H1 (cell line): Measurements from ENCODE around the gene BNC1. TPM values are rescaled to one million over a fixed set of nuclear protein-coding genes. Genes with fewer than 3 reads are reported as not detected.

Experiments used
- CTCF ChIA-PET: fragments of 300-600 bp; sonication (Branson Sonifier 250); formaldehyde crosslinking; loops from one replicate; lab custom pipeline; 2021; ENCODE audit not compliant: partially characterized antibody; lab: Charles Lee
- POLR2A ChIA-PET: fragments of 300-600 bp; sonication (Branson Sonifier 250); formaldehyde crosslinking; loops from one replicate; lab custom pipeline; 2021; ENCODE audit warnings: inconsistent platforms; ENCODE audit not compliant: partially characterized antibody; lab: Charles Lee
- DNase-seq, 2 experiments: peaks; one replicate each; pipeline versions ENCODE4 v3.0.0 to v3.0.0-alpha.2; 2010 to 2022; ENCODE audit warnings: low spot score in 2 of 2, low read depth in 1 of 2, mixed read lengths in 1 of 2
- FAIRE-seq: peaks from 2 replicates; lab custom pipeline; 2011; peaks lifted over from hg19 to GRCh38; lab: Jason Lieb, UNC
- H2AFZ ChIP-seq: 2 replicates; pipeline ENCODE4 v1.8.1; 2012; ENCODE audit warnings: low read length, inconsistent platforms
- H2AK5ac ChIP-seq: 2 replicates; pipeline ENCODE4 v1.6.1; 2013; ENCODE audit warnings: low read depth, low read length
- H2BK120ac ChIP-seq: replicated peaks from 2 replicates; pipeline ENCODE3; 2013; ENCODE audit warnings: low read depth, low read length, inconsistent platforms
- H2BK12ac ChIP-seq: 2 replicates; pipeline ENCODE4 v1.6.1; 2013; ENCODE audit warnings: low read depth, low read length
- H2BK15ac ChIP-seq: 2 replicates; pipeline ENCODE4 v1.6.1; 2013; ENCODE audit warnings: low read length
- H2BK20ac ChIP-seq: 2 replicates; pipeline ENCODE4 v1.6.1; 2013; ENCODE audit warnings: low read length
- H2BK5ac ChIP-seq: 2 replicates; pipeline ENCODE4 v1.6.1; 2013; ENCODE audit warnings: low read depth, low read length
- H3K14ac ChIP-seq: 2 replicates; pipeline ENCODE4 v1.6.1; 2013; ENCODE audit warnings: inconsistent platforms; ENCODE audit not compliant: insufficient read length
- H3K18ac ChIP-seq: 2 replicates; pipeline ENCODE4 v1.6.1; 2013; ENCODE audit warnings: low read length; ENCODE audit errors: extremely low read depth
- H3K23ac ChIP-seq: 2 replicates; pipeline ENCODE4 v1.6.1; 2013; ENCODE audit warnings: inconsistent platforms; ENCODE audit not compliant: insufficient read length
- H3K23me2 ChIP-seq: 2 replicates; pipeline ENCODE4 v1.6.1; 2013; ENCODE audit warnings: low read depth, low read length
- H3K27ac ChIP-seq: 2 replicates; pipeline ENCODE4 v1.6.1; 2011; ENCODE audit warnings: low read depth, low read length, inconsistent platforms
- H3K27me3 ChIP-seq, 4 experiments: replicated peaks in 1 of 4; 1 replicate in 1 of 4; 2 replicates in 3 of 4; pipeline versions ENCODE4 v1.6.1 to v1.8.1; 2011 to 2013; ENCODE audit warnings: low read length in 3 of 4, mild to moderate bottlenecking in 3 of 4, inconsistent platforms in 2 of 4, mixed read lengths in 2 of 4, moderate library complexity in 1 of 4; ENCODE audit not compliant: control insufficient read depth in 3 of 4, insufficient read depth in 3 of 4; ENCODE audit errors: extremely low read depth in 1 of 4
- H3K36me3 ChIP-seq, 4 experiments: 2 replicates each; pipeline versions ENCODE4 v1.6.1 to v1.8.1; 2011 to 2013; ENCODE audit warnings: mild to moderate bottlenecking in 4 of 4, low read length in 3 of 4, moderate library complexity in 2 of 4, control low read depth in 1 of 4, inconsistent platforms in 1 of 4; ENCODE audit not compliant: insufficient read depth in 4 of 4, control insufficient read depth in 2 of 4
- H3K4ac ChIP-seq: replicated peaks from 2 replicates; pipeline ENCODE3; 2013; ENCODE audit warnings: low read length, low read depth, mixed read lengths, inconsistent platforms; ENCODE audit not compliant: insufficient read length
- H3K4me1 ChIP-seq, 4 experiments: replicated peaks in 1 of 4; 1 replicate in 1 of 4; 2 replicates in 3 of 4; pipeline versions ENCODE4 v1.6.1 to v1.8.1; 2011 to 2013; ENCODE audit warnings: low read length in 3 of 4, inconsistent platforms in 2 of 4, mixed read lengths in 1 of 4; ENCODE audit not compliant: insufficient read depth in 4 of 4, control insufficient read depth in 3 of 4
- H3K4me2 ChIP-seq, 2 experiments: 2 replicates each; pipeline versions ENCODE4 v1.6.1 to v1.8.1; 2011 to 2013; ENCODE audit warnings: low read depth in 2 of 2, low read length in 2 of 2, control low read depth in 1 of 2, inconsistent platforms in 1 of 2, mild to moderate bottlenecking in 1 of 2; ENCODE audit not compliant: insufficient read depth in 1 of 2
- H3K4me3 ChIP-seq, 4 experiments: fragments of 200-600, 300-600 bp in 1 of 4; sonication (generic), shearing (Covaris generic), sonication (Bioruptor Twin) in 1 of 4; 2 replicates each; pipeline versions ENCODE4 v1.5.1 to v1.8.1; 2011 to 2016; ENCODE audit warnings: low read length in 4 of 4, low read depth in 3 of 4, control low read depth in 2 of 4, inconsistent platforms in 2 of 4, mild to moderate bottlenecking in 2 of 4, mixed read lengths in 1 of 4, moderate library complexity in 1 of 4; ENCODE audit not compliant: insufficient read depth in 2 of 4; ENCODE audit errors: extremely low read depth in 1 of 4
- H3K56ac ChIP-seq: replicated peaks from 2 replicates; pipeline ENCODE3; 2013; ENCODE audit warnings: low read depth, mild to moderate bottlenecking, mixed read lengths, low read length, inconsistent platforms; ENCODE audit not compliant: insufficient read length
- H3K79me1 ChIP-seq: 2 replicates; pipeline ENCODE4 v1.6.1; 2013; ENCODE audit warnings: low read depth, low read length, control low read depth
- H3K79me2 ChIP-seq, 2 experiments: 2 replicates each; pipeline versions ENCODE4 v1.6.1 to v1.8.1; 2012 to 2013; ENCODE audit warnings: low read length in 2 of 2, mild to moderate bottlenecking in 2 of 2, inconsistent platforms in 1 of 2; ENCODE audit not compliant: insufficient read depth in 2 of 2, control insufficient read depth in 1 of 2
- H3K9ac ChIP-seq, 4 experiments: replicated peaks in 1 of 4; 1 replicate in 1 of 4; 2 replicates in 3 of 4; pipeline versions ENCODE4 v1.6.1 to v1.8.1; 2011 to 2013; ENCODE audit warnings: low read depth in 3 of 4, low read length in 3 of 4, control low read depth in 2 of 4, mild to moderate bottlenecking in 2 of 4, moderate library complexity in 2 of 4, inconsistent platforms in 1 of 4; ENCODE audit errors: extremely low read depth in 1 of 4
- H3K9me3 ChIP-seq, 2 experiments: 2 replicates each; pipeline versions ENCODE4 v1.6.1 to v1.8.1; 2012 to 2013; ENCODE audit warnings: mild to moderate bottlenecking in 2 of 2, moderate library complexity in 2 of 2, control low read depth in 1 of 2, inconsistent platforms in 1 of 2, low read depth in 1 of 2, low read length in 1 of 2, mixed read lengths in 1 of 2; ENCODE audit not compliant: insufficient read depth in 2 of 2
- H4K20me1 ChIP-seq, 2 experiments: replicated peaks in 1 of 2; 2 replicates each; pipeline versions ENCODE3 to v1.8.1; 2011 to 2013; ENCODE audit warnings: inconsistent platforms in 2 of 2, low read length in 2 of 2, mild to moderate bottlenecking in 1 of 2; ENCODE audit not compliant: insufficient read depth in 2 of 2, control insufficient read depth in 1 of 2
- H4K5ac ChIP-seq: 2 replicates; pipeline ENCODE4 v1.6.1; 2013; ENCODE audit warnings: low read length, low read depth, mixed read lengths, inconsistent platforms; ENCODE audit not compliant: insufficient read length
- H4K8ac ChIP-seq: 2 replicates; pipeline ENCODE4 v1.8.0; 2013; ENCODE audit warnings: mild to moderate bottlenecking, moderate library complexity, low read length, inconsistent platforms; ENCODE audit not compliant: insufficient read depth; ENCODE audit errors: extremely low read depth
- H4K91ac ChIP-seq: replicated peaks from 2 replicates; pipeline ENCODE3; 2013; ENCODE audit warnings: low read length, mixed read lengths, inconsistent platforms; ENCODE audit not compliant: insufficient read length
- KDM5A ChIP-seq: fragments of 200-600 bp; IDR thresholded peaks from 2 replicates; pipeline ENCODE4 v1.7.1; 2012; ENCODE audit warnings: mild to moderate bottlenecking, low read length, inconsistent platforms, mixed read lengths
- POLR2AphosphoS5 ChIP-seq: IDR thresholded peaks from 2 replicates; pipeline ENCODE4 v1.6.1; 2011; ENCODE audit warnings: low read depth, low read length
- SIN3A ChIP-seq, 2 experiments: IDR thresholded peaks in 1 of 2; conservative IDR thresholded peaks in 1 of 2; 2 replicates each; pipeline ENCODE4 v1.6.1; 2011 to 2012; ENCODE audit warnings: low read length in 2 of 2, improper control_type of control experiment in 1 of 2, low read depth in 1 of 2, mild to moderate bottlenecking in 1 of 2
- SP4 ChIP-seq: IDR thresholded peaks from 2 replicates; pipeline ENCODE4 v1.6.1; 2012; ENCODE audit warnings: low read length, inconsistent platforms
- TBP ChIP-seq: IDR thresholded peaks from 2 replicates; pipeline ENCODE4 v1.6.1; 2011; ENCODE audit warnings: low read depth, low read length, improper control_type of control experiment
- YY1 ChIP-seq: IDR thresholded peaks from 2 replicates; pipeline ENCODE4 v1.6.1; 2011; ENCODE audit warnings: low read depth, mild to moderate bottlenecking, low read length
- ZNF274 ChIP-seq: IDR thresholded peaks from 2 replicates; pipeline ENCODE4 v1.7.0; 2012; ENCODE audit warnings: low read length, borderline replicate concordance; ENCODE audit errors: extremely low read depth
- WGBS, 2 experiments: shearing (Covaris generic) in 1 of 2; methylation state at CpG; one replicate each; pipeline versions ENCODE4 v1.1.6 to v1.1.7; 2013 to 2015; ENCODE audit warnings: low lambda C conversion rate in 2 of 2, mixed read lengths in 2 of 2, inconsistent platforms in 1 of 2, low coverage in 1 of 2, missing lambda C conversion rate in 1 of 2; ENCODE audit not compliant: insufficient replicate concordance in 2 of 2, insufficient coverage in 1 of 2, insufficient read length in 1 of 2; ENCODE audit errors: extremely low coverage in 1 of 2, missing lambda C conversion rate in 1 of 2; 5-methylcytosine and 5-hydroxymethylcytosine counted together
- polyA plus RNA-seq, 7 experiments: library from polyadenylated mRNA; depleted of rRNA in 3 of 7; stranded (reverse) in 5 of 7; unstranded in 2 of 7; fragments of >200 nt in 5 of 7; fragments of 200-250 nt in 2 of 7; gene quantifications; 1 replicate in 5 of 7; 2 replicates in 1 of 7; 4 replicates in 1 of 7; pipeline versions ENCODE4 v1.2.1 to v1.2.3, GENCODE V29; 2011 to 2013; ENCODE audit warnings: missing spikeins in 2 of 7, mixed read lengths in 2 of 7
- total RNA-seq: library from RNA; stranded (reverse); fragmentation: NEBNext Ultra II Directional; extraction: Animal tissue kit (Norgen Biotek cat#: 25700); gene quantifications from 2 replicates; pipeline ENCODE4 v1.2.1, GENCODE V29; 2021

BNC1 gene
- total and polyA plus RNA-seq, 2 of the 8 experiments (the other 6 are each of a cell fraction or from before 2014, with no cell fraction given) = 0.99 to 2.1 TPM

DNA sequence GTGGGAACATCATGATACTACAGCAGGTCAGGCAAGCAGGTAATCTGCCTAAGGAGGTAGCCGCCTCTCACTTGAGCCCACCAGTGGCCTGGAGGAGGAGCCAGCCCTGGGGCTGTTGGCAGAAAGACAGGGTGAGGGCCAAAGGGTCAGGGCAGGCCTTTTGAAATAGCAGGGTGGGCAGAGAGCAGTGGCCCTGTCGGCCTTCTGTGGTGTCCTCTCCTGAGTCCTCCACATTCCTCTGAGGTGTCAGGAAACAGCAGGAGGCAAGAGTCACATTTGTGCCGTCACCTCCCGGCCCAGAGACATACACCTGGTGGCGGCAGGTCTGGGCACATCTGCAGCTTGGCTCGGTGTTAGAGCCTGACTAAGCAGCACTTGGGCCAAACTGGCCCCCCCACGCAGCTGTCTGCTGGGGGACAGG lies 3.9 kb upstream of the BNC1 start:
- no peaks in the 10 kb centered on the region for H3K9me3 ChIP-seq
- no peak overlapping the region for H4K5ac ChIP-seq
- H4K91ac ChIP-seq = no peak overlapping the region
- POLR2A ChIA-PET = no interaction called here
- no peak overlapping the region for H3K27ac ChIP-seq
- CTCF ChIA-PET = interaction anchor here (1.0 to 1.5 kb wide), 3 partner anchors 17 to 150 kb away, joined by 3 to 4 read pairs (median 3); no protein-coding TSS in a partner anchor
- H4K20me1 ChIP-seq = no peaks in the 10 kb centered on the region
- H3K79me1 ChIP-seq = no peaks in the 10 kb centered on the region
- no peak overlapping the region for H3K4me2 ChIP-seq
- no peak overlapping the region; the same call in 1 of the 2 replicates for H2BK20ac ChIP-seq
- peaks cover 22 to 33% (median 29%) of the 10 kb centered on the region in 4 experiments for H3K27me3 ChIP-seq
- H3K4me3 ChIP-seq = no peak overlapping the region
- no peak overlapping the region for H3K23ac ChIP-seq
- H4K8ac ChIP-seq = peak overlapping the region; percentile 51; the same call in 1 of the 2 replicates
- no peak overlapping the region for H3K9ac ChIP-seq
- H2BK15ac ChIP-seq = no peak overlapping the region
- H3K56ac ChIP-seq = no peak overlapping the region
- WGBS, 2 experiments = 73% methylated on average over 7 of the region's 7 CpGs; no CpG with 5 or more reads in 1 of the 2 experiments
- H2AK5ac ChIP-seq = no peak overlapping the region
- no peaks in the 10 kb centered on the region for H3K36me3 ChIP-seq
- no peak overlapping the region for H2AFZ ChIP-seq
- no peak overlapping the region for H2BK5ac ChIP-seq
- H3K79me2 ChIP-seq = no peaks in the 10 kb centered on the region
- H2BK120ac ChIP-seq = no peak overlapping the region
- H3K14ac ChIP-seq = no peak overlapping the region
- peaks cover 0 to 8% (median 2%) of the 10 kb centered on the region in 4 experiments; a peak in 4 of 7 replicates for H3K4me1 ChIP-seq
- DNase-seq = peak in 1 of 2 experiments; percentile 57
- H3K23me2 ChIP-seq = peaks cover 5% of the 10 kb centered on the region; the same call in 1 of the 2 replicates
- TF ChIP-seq SIN3A (conservative IDR thresholded peaks at IDR 0.05 in 1 of 2, IDR thresholded peaks at IDR 0.05 in 1 of 2; ENCODE audit: low read depth in 1 of 2, low read length in 2 of 2) (no peak), TBP (no peak), YY1 (no peak), POLR2AphosphoS5 (no peak), ZNF274 (no peak), SP4 (no peak), KDM5A (no peak)
- no peak overlapping the region for H2BK12ac ChIP-seq
- no peak for FAIRE-seq
- no peak overlapping the region for H3K18ac ChIP-seq
- no peak overlapping the region for H3K4ac ChIP-seq
